ENCODE measurements around the gene TTLL11.

TTLL11 gene

DNA sequence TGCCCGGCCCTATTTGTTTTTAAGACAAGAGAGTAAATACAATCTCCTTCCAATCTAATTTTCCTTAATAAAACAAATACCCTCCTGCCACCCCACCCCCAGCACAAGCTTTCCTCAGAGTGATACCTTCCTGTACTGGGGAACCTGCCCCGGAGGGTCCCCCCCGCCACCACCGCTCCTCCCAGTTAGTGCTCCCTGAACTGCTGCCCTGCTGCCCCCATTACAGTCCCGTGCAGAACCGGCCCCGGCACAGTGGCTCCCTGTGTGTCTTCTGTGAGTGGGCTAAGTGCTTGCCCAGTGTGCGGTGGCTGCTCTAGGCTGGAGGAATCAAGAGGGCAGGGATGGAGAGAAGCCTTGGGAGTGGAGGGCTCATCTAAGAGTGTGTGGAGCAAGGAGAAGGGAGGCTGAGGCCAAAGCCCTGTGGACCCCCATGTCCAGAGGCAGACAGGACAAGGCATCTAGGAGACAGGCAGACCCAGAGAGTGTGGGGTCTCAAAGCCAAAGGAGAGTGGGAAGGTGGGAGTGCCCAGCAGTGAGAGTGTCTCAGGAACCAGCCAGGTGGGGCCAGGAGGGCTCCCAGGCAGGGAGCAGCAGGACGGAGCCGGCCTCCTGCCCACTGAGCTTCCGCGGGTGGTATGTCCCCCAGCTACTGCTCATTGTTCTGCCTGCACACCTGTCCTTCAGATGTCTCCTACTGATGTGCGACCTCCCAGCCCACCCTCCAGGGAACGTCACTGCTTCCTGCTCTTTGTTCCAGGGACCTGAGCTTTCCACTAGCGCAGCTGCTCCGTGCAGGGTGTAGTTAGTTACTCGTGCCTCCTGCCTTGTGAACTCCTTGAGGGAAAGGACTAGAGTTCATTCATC, 312.7 kb downstream of the TTLL11 start:
- DNase-seq, result no peak

DNA sequence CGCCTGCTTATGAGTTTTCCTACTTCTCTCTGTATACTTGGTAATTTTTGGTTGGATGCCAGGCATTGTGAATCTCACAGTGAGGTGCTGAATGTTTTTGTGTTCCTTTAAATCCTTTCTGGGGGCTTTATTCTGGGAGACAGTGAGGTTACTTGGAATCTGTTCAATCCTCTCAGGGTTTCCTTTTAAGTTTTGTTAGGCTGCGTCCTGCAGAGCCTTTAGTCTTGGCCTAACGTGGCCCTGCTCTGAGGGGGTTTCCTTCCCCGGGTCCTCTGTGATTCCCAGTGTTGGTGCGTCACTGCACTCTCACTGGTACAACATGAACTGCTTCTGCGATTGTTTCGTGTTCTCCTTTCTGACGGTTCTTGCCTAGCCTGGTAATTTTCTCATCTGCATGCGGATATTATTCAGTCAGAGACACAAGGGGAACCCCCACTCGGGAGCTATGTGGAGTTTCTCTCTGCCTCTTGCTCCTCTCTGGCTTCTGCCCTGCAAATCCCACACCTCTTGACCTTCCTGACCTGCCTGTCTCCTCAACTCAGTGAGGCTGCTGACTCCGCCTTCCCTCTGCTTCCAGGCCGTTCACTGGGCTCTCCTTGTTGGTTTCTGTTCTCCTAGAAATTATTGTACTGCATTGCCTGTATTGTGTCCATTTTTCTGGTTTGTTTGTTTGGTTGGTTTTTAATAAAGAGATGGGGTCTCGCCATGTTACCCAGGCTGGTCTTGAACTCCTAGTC, 313.6 kb downstream of the TTLL11 start:
- no peak for DNase-seq

DNA sequence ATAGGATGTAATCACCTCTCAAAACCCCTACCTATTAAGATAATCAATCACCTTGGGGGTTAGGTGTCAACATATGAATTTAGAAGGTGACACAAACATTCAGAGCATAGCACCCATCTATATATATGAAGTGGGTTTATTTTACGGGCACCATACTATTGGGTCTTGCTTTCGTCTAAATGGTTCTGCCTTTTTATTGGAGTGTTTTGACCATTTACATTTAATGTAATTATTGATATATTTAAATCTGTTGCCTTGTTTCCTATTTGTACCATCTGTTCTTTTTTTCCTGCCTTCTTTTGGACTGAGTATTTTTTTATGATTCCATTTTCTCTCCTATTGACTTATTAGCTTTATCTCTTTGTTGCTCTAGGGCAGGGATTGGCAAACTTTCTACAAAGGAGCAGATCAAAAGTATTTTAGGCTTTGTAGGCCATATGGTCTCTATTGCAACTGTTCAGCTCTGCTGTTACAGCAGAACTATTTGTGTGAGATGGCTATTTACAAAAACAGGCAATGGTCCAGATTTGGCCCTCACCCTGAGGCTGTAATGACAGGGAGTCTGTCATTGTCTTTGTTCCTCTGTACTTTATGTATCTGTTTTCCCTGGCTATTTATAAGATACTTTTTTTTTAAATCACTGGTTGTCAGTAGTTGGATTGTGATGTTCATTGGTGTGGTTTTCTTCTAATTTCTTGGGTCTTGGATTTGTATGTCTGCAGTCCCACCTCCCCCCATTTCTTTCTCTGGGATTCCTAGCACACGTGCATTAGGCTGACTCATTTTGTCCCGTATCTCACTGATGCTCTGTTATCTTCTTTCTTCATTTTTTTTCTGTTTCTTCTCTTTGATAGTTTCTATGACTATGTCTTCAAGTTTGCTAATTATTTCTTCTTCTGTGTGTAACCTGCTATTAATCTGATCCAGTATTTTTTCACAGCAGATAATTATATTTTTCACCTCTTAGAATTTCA, 314.6 kb downstream of the TTLL11 start:
- no peak for DNase-seq

DNA sequence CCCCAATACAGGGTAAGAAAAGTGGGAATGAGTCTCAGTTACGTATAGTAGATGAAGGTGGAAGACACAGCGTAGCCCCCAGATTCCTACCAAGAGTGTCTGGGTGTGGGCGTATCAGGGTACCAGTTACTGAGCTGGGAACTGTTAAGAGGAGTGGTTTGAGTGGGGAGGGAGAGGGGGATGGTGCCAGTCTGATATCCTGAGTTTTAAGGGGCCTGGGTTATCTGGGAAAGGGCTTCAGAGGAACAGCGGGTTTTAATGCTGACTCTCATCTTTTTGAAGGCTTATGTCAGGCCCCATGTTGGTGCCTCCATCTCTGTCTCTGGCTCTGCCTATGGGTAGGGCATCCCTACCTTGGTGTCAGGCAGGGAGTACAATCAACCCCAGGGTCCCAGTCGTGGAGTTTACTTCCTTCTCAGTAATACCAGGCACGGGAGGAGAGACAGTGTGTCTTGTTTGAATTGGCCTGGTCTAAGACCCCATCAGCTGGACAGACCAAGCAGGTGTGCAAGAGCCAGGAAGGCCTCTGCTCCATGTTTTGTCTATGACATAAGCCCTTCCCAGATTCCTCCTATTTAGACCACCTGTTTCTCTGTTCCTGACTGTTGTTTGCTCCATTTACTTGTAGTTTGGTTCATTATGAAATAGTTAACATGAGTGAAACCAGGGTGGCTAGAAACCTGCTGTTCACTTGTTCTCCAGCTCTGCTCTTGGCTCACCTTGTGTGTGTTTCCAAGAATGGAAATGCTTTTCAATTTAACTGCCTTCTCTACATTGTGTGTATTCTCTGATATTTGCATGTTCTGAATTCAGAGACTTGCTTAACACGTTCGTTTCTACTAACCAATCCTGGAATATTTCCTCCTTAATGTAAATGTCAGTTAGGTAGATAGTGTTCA, 316.1 kb downstream of the TTLL11 start:
- DNase-seq, result no peak

DNA sequence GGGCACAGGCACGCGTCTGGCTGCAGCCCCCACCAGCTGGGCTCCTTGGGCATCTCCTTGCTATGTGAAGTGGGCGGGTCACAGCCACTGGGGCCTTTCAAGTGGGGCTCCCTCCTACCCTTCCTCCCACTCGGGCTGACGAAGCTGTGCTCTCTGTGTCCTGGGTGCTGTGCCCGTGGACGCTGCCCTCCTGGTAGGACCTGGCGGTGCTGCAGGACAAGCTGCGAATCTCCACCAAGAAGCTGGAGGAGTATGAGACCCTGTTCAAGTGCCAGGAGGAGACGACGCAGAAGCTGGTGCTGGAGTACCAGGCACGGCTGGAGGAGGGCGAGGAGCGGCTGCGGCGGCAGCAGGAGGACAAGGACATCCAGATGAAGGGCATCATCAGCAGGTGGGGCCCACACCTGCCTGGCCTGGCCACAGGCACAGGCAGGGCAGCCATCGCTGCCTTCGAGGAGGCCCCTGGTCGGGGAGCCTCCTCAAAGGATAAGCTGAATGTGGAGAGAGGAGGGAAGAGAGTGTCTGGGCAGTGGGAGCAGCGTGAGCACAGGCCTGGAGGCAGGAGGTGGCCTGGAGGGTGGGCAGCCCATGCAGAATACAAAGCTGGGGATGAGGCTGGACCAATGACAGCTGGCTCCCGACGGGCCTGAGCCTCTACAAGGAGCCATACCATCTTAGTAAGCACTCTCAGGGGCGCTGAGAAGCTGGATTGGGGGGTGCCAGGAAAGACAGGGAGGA, 316.9 kb downstream of the TTLL11 start:
- DNase-seq, result no peak

DNA sequence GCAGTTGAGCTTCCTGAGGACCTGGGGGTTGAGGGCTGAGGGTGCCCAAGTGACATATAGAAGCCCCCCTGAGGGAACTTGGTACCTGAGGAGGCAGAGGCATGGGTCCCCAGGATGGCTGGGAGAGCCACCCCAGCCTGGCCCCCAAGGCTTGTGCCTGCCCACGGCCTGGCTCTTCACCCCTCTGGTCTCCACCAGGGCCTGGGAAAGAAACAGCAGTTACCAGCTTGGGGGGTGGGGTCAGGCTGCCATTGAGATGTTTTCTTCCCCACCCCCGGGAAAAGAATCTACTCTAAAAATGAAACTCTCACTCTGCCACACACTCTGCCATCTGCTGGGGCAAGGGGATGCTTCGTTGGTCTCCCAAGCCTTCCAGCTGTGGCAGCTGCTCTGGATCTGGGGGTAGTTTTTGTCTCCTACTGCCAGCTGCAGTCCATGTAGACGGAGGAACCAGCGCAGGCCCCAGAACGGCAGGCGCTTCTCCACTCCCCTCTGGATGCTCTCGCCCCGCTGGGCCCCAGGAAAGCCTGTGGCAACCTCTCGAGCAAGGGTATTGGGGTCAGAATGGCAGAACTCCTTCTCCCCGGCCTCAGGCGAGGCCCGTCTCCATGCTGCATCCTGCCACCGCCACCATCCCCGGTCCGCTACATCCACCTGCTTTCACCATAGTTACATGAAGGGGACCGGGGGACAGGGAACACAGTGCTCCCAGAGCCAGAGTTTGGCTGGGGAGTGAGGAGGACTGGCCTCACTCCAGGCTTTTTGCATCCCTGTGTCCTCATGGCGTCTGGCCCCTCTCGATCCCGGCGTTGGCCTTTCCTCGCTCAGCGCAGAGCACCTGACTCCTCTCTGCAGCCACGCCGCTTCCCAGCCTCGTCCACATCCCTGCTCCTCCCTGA, 318.1 kb downstream of the TTLL11 start:
- no peak for DNase-seq

DNA sequence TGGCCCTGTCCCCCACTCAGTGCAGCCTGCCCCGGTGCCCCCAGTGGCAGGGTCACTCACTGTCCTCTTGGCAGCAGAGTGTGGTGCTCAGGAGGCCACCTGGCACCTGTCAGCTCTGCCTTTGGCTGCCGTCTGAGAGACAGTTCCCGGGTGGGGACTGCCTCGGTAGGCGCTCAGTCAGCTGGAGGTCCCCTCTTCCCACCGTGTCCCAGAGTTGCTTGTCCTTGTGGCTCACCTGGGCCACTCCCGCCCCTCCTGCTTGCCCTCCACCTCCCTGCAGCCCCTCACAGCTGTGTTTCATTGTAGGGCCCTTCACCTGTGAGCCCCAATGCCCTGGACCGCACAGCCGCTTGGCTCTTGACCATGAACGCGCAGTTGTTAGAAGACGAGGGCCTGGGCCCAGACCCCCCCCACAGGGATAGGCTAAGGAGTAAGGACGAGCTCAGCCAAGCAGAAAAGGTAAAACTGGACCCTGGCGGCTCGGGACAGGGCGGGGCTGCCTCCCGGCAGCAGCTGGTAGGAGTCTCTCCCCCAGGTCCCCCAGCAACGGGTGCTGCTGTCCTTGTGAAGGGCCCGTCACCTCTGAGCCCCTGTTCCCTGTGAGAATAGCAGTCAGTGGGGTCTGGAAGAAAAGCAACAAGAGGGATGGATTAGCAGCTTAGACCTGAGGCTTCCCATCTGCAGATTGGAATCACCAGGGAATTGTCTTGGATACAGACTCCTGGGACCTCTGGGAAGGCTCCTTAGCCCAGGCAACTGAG, 319.0 kb downstream of the TTLL11 start:
- DNase-seq, result no peak

DNA sequence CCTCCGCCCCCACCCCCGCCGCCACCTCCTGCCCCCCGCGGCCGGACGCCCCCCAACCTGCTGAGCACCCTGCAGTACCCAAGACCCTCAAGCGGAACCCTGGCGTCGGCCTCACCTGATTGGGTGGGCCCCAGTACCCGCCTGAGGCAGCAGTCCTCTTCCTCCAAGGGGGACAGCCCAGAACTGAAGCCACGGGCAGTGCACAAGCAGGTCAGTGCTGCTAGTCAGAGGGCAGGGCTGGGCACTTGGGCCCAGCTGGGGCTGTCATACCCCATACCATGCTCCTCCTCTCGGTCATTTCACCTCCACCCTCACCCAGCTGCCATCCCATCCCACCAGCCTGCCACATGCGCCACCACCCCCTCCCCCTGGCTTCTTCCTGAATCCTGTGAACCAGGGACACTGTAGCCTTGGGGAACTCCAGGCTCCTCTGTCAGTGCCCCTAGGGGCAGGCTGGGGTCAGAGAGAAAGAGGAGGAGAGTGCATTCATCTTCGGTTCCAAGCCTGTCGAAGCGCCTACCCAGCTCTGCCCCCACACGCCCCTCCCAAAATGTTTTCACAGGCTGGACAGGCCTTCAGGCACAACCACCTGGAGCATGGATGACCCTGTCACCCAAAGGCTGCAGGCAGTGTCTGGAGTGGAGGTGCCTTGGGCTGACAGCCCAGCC, 319.7 kb downstream of the TTLL11 start:
- DNase-seq, result no peak

DNA sequence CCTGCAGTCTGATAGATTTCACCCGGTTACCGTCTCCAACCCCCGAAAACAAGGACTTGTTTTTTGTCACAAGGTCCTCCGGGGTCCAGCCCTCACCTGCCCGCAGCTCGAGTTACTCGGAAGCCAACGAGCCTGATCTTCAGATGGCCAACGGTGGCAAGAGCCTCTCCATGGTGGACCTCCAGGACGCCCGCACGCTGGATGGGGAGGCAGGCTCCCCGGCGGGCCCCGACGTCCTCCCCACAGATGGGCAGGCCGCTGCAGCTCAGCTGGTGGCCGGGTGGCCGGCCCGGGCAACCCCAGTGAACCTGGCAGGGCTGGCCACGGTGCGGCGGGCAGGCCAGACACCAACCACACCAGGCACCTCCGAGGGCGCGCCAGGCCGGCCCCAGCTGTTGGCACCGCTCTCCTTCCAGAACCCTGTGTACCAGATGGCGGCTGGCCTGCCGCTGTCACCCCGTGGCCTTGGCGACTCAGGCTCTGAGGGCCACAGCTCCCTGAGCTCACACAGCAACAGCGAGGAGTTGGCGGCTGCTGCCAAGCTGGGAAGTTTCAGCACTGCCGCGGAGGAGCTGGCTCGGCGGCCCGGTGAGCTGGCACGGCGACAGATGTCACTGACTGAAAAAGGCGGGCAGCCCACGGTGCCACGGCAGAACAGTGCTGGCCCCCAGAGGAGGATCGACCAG, 320.4 kb downstream of the TTLL11 start:
- no peak for DNase-seq
